HAP-1 (cell line): ENCODE data around the gene ADCY5.

ENCODE experiments used
- DNase-seq, 2 experiments: peaks; one replicate each; pipeline ENCODE4 v3.0.0-alpha.2; 2016 to 2020; ENCODE audit warnings: low spot score in 2 of 2
- H3K27me3 ChIP-seq: fragments of 250-450 bp; sonication (Bioruptor Pico); 2 replicates; pipeline ENCODE4 v1.5.1; 2020; ENCODE audit warnings: low read depth, mild to moderate bottlenecking, moderate library complexity
- H3K36me3 ChIP-seq: fragments of 250-450 bp; sonication (Bioruptor Pico); replicated peaks from 2 replicates; pipeline ENCODE4 v1.5.1; 2020; ENCODE audit warnings: mild to moderate bottlenecking
- H3K4me1 ChIP-seq: fragments of 250-450 bp; sonication (Bioruptor Pico); 2 replicates; pipeline ENCODE4 v1.5.1; 2020; ENCODE audit warnings: mild to moderate bottlenecking
- H3K4me3 ChIP-seq: fragments of 250-450 bp; sonication (Bioruptor Pico); 2 replicates; pipeline ENCODE4 v1.5.1; 2020; ENCODE audit warnings: mild to moderate bottlenecking, moderate library complexity
- H3K9me3 ChIP-seq: fragments of 250-450 bp; sonication (Bioruptor Pico); 2 replicates; pipeline ENCODE4 v1.5.1; 2020; ENCODE audit warnings: mild to moderate bottlenecking, moderate library complexity
- in situ Hi-C: fragments of 300-500 bp; cut with MboI; formaldehyde crosslinking; loops from 3 replicates; pipeline ENCODE4 v1.14.3; 2020; ENCODE audit warnings: low sequenced_read_pairs, inconsistent platforms, mixed read lengths

The ADCY5 gene

DNA sequence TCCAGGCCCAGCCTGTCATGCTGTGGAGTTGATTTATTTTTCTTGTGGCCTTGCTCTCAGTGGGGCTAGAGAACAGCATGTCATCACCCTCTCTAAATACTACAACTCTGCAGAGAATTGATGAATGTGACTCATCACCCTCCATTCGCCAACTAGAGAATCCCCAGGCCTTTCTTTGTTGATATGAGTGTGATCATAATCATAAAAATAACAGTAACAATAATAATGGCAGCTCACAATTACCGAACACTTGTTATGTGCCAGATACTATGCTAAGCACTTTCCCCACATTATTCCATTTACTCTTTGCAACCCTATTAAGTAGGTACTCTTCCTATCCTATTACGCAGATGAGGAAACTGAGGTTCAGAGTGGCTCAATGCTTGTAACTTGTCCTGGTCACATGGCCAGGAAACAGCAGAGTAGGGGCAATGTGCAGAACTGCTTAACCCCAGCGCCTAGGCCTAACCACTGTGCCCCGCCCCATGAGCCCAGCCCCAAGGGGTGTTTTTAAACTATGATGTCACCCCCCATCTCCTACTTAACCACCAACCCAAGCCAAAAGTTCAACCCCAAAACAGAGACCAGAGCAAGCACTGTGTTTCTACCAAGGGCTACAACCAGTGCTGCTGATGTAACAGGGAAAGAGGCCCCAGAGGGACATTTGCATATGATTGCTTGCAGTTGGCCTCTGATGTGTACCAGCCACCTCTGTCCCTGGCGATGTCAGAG, 104.5 kb downstream of the ADCY5 start:
- no peak for DNase-seq
- peaks cover 4% of the 10 kb centered on the region for H3K4me1 ChIP-seq

DNA sequence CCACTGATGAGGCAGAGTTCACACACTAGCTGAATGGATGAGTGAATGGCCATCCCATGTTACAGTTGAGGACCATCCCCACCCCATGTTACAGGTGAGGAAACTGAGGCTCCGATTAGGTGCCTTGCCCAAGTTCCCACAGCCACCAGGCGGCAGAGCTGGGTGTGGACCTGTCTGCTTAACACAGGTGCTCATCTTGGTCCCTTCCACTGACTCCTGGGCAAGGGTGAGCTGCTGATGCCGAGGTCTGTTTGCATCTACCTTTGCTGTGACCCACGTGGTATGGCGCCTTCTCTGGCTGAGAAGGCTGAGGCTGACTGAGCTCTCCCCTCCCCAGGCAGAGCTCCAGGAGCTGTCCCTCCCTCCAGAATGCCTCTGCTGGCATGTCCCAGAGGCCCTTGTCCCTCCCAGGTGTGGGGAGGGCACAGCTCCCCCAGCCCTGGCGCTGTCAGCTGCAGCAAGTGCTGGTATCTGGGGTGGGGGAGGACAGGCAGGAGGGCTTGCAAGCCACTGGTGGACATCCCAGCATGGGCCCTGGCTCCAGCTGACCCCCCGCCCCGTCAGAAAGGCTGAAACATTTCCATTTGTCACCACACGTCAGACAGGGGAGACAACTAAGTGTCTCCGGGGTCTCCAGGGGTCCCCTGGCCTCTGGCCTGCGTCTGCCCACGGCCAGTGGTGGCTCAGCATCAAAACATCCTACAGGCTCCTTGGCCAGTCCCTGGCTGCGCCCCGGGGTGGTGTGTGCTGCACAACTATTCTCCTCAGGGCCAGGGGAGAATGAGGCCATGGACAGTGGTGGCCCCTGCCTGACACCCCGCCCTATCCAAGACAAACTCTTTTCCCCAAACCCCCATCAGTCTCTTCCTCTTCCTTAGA, 105.4 kb downstream of the ADCY5 start:
- no peaks in the 10 kb centered on the region for H3K9me3 ChIP-seq
- peaks cover 4% of the 10 kb centered on the region for H3K4me1 ChIP-seq
- no peaks in the 10 kb centered on the region for H3K36me3 ChIP-seq
- in situ Hi-C loops, result no loop called here
- H3K4me3 ChIP-seq, result no peak overlapping the region
- peaks cover under 1% of the 10 kb centered on the region; the same call in 1 of the 2 replicates for H3K27me3 ChIP-seq
- DNase-seq, result no peak

More for the DNA sequence above, 104.5 kb downstream of the ADCY5 start:
- H3K4me3 ChIP-seq, result no peak overlapping the region
- in situ Hi-C loops, result no loop called here
- peaks cover 9% of the 10 kb centered on the region for H3K27me3 ChIP-seq
- H3K36me3 ChIP-seq, result no peaks in the 10 kb centered on the region
- H3K9me3 ChIP-seq, result no peaks in the 10 kb centered on the region

DNA sequence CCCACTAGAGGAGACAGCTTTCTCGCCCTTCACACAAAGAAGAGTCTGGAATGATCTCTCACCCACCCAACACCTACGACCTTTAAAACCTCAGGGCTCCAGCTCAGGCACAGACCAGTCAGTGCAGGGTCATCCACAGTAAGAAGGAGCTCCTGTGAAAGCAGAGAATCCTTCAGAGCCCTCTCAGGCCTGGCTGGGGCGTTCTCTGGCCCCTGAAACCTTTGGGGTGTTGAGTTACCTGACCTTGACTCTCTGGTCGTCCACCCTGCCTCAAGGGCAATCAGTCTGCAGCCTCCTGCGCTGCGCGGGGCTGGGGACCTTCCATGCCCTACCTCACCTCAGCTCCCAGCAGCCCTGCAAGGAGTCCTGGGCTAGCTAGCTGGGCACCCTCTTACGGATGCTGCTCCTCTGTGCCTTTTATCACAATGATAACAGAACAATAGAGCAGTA, 106.2 kb downstream of the ADCY5 start:
- Histone ChIP-seq H3K36me3 (no peaks in the 10 kb centered on the region), H3K27me3 (no peaks in the 10 kb centered on the region), H3K4me3 (no peak overlapping the region), H3K9me3 (no peaks in the 10 kb centered on the region), H3K4me1 (peaks cover 4% of the 10 kb centered on the region)
- in situ Hi-C loops, result no loop called here
- no peak for DNase-seq

DNA sequence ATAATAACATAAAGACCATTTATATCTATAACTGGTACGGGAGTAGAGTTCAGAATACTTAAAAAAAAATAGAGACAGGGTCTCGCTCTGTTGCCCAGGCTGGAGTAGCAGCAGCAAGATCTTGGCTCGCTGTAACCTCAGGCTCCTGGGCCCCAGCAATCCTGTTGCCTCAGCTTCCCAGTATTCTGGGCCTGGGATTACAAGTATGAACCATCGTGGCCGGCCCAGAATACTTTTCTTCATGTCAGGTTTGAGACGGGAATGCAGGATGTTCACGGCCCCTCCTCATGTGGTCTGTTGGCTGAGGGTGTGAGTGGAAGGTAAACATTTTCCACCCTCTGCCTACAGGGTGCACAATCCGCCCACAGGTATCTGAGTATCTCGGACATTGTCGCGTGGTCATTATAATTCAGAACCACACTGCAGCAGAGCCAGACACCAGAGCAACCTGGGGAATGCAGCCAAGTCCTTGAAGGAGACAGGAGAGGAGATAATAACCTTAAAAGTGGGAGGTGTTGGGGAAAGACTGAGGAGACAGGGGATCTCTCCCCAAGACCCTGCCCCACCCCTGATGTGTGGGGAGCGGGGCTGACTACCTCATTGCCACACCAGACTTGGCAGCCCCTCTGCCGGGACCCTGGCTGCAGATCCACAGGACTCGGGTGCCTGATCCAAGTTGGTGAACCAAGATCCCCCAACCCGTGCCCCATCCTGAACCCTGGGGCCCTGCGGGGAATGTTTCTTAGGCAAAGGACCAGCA, 106.8 kb downstream of the ADCY5 start:
- Histone ChIP-seq H3K36me3 (no peaks in the 10 kb centered on the region), H3K27me3 (no peaks in the 10 kb centered on the region), H3K9me3 (no peaks in the 10 kb centered on the region), H3K4me3 (no peak overlapping the region), H3K4me1 (peaks cover 4% of the 10 kb centered on the region)
- in situ Hi-C loops, result no loop called here
- DNase-seq, result no peak

DNA sequence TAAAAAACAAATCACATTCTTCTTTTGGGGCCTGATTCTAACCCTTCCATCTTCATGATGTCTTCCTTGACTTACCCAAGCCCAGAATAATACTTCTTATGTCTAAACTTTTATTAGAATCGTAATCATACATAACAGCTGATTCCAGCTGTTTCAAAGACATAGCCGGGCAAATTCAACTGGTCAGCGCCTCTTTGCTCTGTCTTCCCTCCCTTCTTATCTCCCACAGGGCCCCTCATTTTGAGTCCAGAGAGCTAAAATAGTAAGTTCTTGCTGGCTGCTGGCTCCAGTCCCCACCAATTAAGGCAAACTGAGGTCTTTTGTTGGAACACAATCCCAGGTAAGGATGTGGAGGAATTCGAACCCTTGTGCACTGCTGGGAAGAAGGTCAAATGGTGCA, 108.6 kb downstream of the ADCY5 start:
- DNase-seq, result no peak
- in situ Hi-C loops, result no loop called here
- H3K4me1 ChIP-seq, result peaks cover 4% of the 10 kb centered on the region

DNA sequence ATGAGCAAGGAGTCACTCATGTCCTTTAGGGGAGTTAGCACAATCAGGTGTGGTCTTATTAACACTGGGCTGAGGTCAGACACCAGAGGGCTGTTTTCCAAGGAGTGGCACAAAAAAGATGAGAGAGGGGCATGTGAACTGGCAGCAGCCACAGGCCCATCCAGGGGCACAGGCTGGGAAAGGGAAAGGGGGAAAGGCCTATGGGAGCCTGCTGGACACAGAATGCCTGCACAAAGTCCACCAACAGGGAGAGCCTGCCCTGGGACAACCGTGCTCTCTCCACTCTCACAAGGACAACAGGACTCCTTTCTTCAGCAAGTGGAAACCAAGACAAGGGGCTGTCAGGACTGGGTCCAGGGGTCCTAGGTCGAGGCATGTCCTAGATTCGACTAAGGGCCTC, 109.6 kb downstream of the ADCY5 start:
- Histone ChIP-seq H3K36me3 (no peaks in the 10 kb centered on the region), H3K27me3 (no peaks in the 10 kb centered on the region), H3K4me3 (no peak overlapping the region), H3K4me1 (no peaks in the 10 kb centered on the region), H3K9me3 (no peaks in the 10 kb centered on the region)
- in situ Hi-C loops, result no loop called here
- DNase-seq, result no peak

More for the DNA sequence above, 108.6 kb downstream of the ADCY5 start:
- Histone ChIP-seq H3K4me3 (no peak overlapping the region), H3K36me3 (no peaks in the 10 kb centered on the region), H3K9me3 (no peaks in the 10 kb centered on the region), H3K27me3 (no peaks in the 10 kb centered on the region)

DNA sequence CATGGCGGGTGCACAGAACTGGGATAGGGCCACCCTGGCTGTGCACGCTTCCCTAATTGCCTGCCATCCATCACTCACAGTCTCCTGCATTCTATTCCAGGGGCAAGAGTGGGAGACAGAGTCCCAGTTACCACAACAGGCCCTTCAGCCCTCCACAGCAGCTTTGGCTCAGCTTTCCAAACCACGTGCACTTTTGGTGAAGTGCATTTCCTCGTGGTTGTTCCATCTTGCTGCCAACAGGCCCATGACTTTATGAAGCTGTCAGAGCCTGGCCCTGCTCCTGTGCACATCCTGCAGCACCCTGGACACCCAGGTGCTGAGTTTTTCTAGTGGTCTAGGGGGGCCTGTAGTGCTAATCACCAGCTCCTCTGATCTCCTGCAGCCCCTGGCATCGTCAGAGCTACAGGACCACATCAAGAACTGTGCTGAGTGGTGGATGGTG, 110.2 kb downstream of the ADCY5 start:
- Histone ChIP-seq H3K36me3 (no peaks in the 10 kb centered on the region), H3K27me3 (no peaks in the 10 kb centered on the region), H3K4me3 (no peak overlapping the region), H3K4me1 (no peaks in the 10 kb centered on the region), H3K9me3 (no peaks in the 10 kb centered on the region)
- in situ Hi-C loops, result no loop called here
- no peak for DNase-seq

DNA sequence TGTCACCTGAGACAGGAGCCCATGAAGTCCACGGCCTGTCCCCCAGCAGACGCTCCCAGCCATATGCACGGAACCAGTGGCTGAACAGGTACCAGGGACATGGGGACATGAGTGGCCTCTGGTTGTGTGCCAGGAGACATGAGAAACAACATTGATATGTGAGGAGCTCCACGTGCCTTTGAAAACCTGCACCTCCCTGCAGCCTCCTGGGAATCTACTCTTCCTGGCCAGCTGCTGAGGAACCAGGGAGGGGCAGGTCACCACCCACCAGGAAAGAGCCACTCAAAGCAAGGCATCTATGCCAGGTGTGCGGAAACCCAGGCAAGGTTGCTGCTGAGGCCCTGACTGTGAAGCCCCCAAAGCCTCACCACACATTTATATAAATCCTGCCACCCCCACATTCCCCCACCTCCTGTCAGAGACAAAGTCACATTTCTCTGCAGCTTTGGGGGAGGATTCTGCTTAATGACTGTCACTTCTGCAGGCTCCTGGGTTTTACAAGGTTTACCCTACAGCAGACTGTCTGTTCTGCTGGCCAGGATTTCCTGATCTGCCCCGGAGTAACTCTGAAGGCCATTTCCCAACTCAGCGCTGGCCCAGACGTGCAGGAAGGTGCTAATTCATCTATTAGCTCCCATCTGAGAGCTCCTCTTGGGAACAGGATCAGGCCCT, 110.8 kb downstream of the ADCY5 start:
- no peak overlapping the region for H3K4me3 ChIP-seq
- H3K36me3 ChIP-seq, result no peaks in the 10 kb centered on the region
- DNase-seq, result no peak
- no peaks in the 10 kb centered on the region for H3K27me3 ChIP-seq
- H3K9me3 ChIP-seq, result no peaks in the 10 kb centered on the region
- in situ Hi-C loops, result no loop called here
- H3K4me1 ChIP-seq, result no peaks in the 10 kb centered on the region

DNA sequence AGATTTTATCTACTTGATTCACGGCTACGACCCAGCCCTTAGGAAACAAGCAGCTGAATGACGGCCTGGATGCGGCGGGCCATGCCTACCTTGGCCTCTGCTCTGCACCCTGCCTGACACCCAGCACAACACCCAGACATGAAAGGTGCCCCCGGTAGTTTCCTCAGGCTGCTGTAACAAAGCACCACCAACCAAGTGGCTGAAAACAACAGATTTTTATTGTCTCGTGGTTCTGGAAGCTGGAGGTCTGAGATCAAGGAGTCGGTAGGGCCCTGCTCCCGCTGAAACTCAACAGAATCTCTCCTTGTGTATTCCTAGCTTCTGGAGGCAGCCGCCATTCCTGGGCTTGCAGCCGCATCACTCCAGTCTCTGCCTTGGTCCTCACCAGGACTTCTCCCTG, 111.7 kb downstream of the ADCY5 start:
- Histone ChIP-seq H3K4me3 (no peak overlapping the region), H3K27me3 (no peaks in the 10 kb centered on the region), H3K36me3 (no peaks in the 10 kb centered on the region), H3K9me3 (no peaks in the 10 kb centered on the region), H3K4me1 (no peaks in the 10 kb centered on the region)
- in situ Hi-C loops, result no loop called here
- no peak for DNase-seq

DNA sequence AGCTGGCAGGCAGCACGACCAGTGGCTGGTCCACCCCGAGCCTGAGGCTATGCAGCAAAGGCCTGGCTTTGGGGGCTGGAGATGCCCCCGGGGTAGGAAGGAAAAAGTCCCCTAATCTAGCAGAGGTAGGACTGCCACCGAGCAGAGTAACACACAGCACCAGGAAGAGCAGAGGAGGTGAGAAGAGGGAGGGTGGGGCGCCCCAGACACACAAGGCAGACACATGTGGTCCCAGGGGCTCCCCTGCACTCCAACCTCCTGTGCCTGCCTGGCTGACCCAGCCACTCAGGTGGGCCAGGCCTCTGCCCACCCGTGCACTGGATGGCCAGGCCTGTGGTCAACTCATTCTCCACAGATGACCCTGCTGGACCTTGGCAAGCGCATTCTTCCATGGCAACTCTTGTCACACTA, 112.4 kb downstream of the ADCY5 start:
- Histone ChIP-seq H3K4me1 (no peaks in the 10 kb centered on the region), H3K9me3 (no peaks in the 10 kb centered on the region), H3K27me3 (no peaks in the 10 kb centered on the region), H3K4me3 (no peak overlapping the region), H3K36me3 (no peaks in the 10 kb centered on the region)
- in situ Hi-C loops, result no loop called here
- DNase-seq, result no peak

DNA sequence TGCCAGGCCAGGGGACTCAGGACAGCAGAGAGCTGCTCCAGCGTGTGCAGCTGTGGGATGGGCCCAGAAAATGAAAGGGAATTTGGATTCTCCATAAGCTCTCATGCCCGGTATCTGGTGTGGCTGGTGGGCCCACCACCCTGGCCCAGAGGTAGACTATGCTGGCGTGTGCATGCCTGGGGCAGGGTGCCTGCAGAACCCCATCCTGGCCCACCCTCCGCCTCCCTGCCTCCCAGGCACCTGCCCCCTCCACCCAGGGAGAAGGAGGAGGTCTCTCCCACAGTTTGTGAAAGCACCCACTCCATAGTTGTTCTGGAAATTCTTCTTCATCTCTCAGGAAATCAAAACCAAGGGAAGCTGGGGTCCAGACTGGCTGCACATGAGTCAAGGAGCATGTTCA, 112.9 kb downstream of the ADCY5 start:
- Histone ChIP-seq H3K4me3 (no peak overlapping the region), H3K36me3 (no peaks in the 10 kb centered on the region), H3K9me3 (no peaks in the 10 kb centered on the region), H3K27me3 (no peaks in the 10 kb centered on the region), H3K4me1 (no peaks in the 10 kb centered on the region)
- in situ Hi-C loops, result no loop called here
- DNase-seq, result no peak

DNA sequence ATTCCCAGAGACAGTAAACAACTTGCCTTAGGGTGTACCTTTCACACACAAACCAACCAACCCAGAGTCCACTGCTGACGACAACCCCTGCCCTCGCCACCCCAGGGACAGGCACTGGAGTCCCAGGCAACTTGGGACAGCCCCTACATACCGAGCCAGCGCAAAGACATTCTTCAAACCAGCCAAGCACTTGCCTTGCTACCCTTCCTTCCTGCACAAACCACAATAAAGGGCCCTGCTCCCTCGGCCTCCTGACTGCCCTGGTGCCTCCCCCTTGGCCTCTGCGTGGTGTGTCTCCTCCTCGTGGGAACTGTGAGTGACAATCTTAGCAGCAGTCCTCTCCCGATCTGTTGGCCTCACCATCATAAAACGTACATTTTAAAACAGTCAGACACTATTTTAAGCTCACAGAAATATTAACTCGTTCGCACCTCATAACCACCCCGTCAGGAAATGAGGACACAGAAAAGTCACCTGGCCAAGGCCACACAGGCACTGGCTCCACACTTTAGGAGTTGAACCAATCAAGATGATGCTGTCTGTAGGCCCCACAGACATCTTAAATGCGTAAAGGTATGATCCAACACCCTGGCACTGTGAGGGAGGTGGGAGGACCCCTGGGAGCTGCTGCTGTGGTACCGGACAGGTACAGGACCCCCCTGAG, 113.8 kb downstream of the ADCY5 start:
- Histone ChIP-seq H3K9me3 (no peaks in the 10 kb centered on the region), H3K4me1 (no peaks in the 10 kb centered on the region), H3K27me3 (no peaks in the 10 kb centered on the region), H3K36me3 (no peaks in the 10 kb centered on the region), H3K4me3 (no peak overlapping the region)
- no peak for DNase-seq
- in situ Hi-C loops, result no loop called here

DNA sequence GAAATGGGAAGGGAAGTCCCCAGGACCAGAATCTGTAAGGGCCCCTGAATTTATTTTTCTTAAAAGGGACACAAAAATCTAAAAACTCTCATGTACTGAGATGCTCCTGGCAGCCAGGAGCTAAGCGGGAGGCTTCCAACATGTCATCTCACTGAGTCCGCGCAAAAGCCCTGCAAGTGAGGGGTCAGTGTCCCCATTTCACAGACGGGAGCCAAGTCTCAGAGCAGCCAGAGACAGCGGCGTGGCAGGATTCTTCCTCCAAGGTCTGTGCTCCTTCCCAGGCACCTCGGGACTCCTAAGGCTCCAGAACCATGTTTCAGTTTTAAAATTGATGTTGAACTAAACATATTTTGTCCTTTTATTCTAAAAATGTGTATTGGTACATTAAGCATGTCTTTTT, 114.8 kb downstream of the ADCY5 start:
- H3K27me3 ChIP-seq, result no peaks in the 10 kb centered on the region
- H3K4me3 ChIP-seq, result no peak overlapping the region
- H3K36me3 ChIP-seq, result no peaks in the 10 kb centered on the region
- in situ Hi-C loops, result loop anchor here (5.0 kb wide), 1 partner anchor 223 kb away; no protein-coding TSS in a partner anchor
- H3K9me3 ChIP-seq, result no peaks in the 10 kb centered on the region
- no peak for DNase-seq
- no peaks in the 10 kb centered on the region for H3K4me1 ChIP-seq
